Stimulated activated CD4-positive, alpha-beta T cell treated with anti-CD3 and anti-CD28 coated beads, Interleukin-1b, Interleukin-23, amount 100 ng/mL, for 48 hours (primary cell): ENCODE data around the gene SAMHD1.
"Not testable (repeated sequence)": the region's sequence is repeated elsewhere in the genome, so short reads cannot be mapped to it uniquely, and the experiment has no call there.

Source experiments
- DNase-seq: peaks from one replicate; pipeline ENCODE4 v3.0.0-alpha.2; 2020

The SAMHD1 gene

DNA sequence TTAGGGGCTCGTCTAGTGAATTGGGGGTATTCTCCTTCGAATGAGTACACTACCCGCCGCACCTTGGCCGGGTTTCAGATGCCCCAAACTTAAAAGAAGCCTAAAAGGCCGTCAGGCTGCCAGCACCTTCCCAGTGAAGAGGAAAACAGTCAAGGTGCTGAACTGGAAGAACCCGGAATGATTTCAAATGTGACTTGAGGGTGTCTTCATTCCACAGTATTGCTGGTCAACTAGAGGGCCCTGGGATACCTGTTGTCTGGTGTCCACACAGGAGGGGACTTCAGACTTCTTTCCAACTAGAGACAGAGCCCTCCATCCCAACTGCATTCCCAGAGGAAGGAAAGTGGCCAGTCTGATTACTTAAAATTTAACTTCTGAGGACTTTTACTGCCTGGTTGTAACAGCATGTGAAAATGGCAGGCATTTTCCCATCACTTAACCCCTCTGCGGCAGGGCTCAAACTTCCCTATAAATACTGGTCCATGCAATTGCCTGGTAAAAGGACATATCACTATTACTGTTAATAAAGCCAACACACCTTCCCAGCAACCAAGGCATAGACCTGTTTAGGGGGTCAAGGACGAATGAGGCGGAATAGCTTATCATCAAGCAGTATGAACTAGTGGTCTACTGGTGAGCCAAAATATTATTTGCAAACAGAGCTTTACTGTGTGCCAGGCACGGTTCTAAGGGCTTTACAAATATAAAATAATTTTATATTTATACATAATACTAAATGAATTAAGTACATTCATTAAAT lies 651 bp upstream of the SAMHD1 start:
- DNase-seq, result no peak

DNA sequence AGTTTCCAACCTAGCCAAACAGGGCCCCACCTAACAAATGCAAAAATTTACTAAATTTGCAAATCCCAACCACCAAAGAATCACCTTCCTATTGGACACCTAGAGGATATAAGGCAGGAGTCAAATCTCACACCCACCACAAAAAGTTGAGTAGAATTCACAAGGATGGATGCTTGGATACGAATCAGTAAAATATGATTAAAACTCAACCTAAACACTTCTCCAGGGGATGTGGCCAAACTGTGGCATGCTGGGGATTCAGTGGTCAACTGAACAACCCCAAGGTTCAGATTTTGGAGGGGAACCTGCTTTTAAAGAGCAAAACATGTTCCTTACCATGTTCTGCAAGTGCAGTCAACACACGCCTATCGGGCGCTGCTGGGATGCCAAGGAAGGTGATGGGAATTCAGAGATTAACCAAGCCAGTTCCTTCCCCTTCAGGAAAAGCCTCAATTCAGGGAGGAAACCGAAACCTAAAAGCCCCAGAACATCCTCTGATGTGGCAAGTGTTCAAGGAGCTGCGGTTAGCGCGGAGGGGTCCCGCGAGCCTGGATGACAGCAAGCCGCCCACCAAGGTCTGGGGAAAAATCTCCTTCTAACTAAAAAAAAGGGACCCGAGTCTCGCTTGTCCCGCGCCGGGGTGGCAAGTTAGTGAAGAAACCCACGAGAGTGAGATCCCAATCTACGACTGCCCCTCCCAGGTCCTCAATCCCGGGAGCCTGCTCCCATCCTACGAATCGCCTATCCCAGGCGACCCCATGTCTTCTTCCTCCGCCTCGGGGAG lies 902 bp downstream of the SAMHD1 start:
- no peak for DNase-seq

DNA sequence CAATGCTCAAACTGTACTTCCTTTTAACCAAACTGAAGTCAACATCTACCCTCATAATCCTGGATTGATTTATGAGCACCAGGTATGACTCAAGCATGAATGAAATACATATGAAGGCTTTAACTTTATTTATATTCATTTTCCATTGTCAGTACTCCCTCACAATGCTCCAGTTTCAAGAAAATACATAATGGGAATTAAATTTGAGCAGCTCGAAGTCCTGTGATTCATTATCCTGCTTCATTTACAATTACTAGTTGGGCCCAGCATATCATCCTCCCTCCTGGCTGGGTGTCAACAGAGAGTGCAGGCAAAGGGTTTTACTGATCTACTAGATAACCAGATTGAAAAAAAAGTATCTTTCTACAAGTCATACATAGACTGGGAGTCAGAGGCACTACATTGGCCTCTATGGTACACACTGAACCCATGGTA lies 10.1 kb downstream of the SAMHD1 start:
- no peak for DNase-seq

DNA sequence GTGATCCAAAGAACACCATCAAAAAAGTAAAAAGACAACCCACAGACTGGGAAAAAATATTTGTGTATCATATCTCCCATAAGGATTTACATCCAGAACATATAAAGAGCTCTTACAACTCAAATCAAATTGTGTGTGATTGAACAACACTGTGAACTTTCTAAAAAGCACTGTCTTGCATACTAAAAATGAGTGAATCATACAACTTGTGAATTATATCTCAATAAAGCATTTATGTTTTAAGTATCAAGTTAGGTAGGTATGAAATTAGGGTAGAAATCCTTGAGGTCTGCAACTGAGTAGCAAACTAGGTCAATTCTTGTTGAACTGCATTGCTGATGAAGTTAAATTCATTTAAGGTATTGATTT lies 14.1 kb downstream of the SAMHD1 start:
- no peak for DNase-seq

DNA sequence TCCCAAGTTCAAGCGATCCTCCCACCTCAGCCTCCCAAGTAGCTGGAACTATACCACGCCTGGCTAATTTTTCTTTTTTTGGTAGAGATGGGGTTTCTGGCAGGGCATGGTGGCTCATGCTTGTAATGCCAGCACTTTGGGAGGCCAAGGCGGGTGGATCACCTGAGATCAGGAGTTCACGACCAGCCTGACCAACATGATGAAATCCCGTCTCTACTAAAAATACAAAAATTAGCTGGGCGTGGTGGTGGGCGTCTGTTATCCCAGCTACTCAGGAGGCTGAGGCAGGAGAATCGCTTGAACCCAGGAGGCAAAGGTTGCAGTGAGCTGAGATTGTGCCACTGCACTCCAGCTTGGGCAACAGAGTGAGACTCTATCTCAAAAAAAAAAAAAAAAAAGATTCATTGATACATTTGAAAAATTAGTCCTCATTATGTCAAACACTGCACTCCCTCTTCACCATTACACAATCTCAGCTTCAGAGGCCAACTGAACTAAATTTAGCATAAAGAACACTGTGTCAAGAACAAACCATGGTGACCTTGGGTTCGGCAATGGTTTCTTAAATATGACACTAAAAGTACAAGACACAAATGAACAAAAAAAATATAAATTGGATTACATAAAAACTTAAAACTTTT lies 14.6 kb downstream of the SAMHD1 start:
- DNase-seq, result not testable (repeated sequence)

DNA sequence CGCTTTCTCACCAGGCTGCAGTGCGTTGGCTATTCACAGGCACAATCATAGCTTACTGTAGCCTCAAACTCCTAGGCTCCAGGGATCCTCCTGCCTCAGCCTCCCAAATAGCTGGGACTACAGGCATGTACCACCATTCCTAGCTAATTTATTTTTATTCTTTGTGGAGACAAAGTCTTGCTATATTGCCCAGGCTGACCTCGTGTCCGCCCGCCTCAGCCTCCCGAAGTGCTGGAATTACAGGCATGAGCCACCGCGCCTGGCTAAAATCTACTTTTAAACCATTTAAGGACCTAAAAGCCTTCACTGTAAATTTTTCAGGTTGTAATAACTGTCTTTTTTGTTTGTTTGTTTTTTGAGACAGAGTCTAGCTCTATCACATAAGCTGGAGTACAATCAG lies 15.2 kb downstream of the SAMHD1 start:
- DNase-seq, result no peak

DNA sequence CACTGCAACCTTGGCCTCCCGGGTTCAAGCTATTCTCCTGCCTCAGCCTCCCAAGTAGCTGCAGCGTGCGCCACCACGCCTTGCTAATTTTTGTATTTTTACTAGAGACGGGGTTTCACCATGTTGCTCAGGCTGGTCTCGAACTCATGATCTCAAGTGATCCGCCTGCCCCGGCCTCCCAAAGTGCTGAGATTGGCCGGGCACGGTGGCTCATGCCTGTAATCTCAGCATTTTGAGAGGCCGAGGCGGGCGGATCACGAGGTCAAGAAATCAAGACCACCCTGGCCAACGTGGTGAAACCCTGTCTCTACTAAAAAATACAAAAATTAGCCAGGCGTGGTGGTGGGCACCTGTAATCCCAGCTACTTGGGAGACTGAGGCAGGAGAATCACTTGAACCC lies 17.9 kb downstream of the SAMHD1 start:
- not testable (repeated sequence) for DNase-seq

DNA sequence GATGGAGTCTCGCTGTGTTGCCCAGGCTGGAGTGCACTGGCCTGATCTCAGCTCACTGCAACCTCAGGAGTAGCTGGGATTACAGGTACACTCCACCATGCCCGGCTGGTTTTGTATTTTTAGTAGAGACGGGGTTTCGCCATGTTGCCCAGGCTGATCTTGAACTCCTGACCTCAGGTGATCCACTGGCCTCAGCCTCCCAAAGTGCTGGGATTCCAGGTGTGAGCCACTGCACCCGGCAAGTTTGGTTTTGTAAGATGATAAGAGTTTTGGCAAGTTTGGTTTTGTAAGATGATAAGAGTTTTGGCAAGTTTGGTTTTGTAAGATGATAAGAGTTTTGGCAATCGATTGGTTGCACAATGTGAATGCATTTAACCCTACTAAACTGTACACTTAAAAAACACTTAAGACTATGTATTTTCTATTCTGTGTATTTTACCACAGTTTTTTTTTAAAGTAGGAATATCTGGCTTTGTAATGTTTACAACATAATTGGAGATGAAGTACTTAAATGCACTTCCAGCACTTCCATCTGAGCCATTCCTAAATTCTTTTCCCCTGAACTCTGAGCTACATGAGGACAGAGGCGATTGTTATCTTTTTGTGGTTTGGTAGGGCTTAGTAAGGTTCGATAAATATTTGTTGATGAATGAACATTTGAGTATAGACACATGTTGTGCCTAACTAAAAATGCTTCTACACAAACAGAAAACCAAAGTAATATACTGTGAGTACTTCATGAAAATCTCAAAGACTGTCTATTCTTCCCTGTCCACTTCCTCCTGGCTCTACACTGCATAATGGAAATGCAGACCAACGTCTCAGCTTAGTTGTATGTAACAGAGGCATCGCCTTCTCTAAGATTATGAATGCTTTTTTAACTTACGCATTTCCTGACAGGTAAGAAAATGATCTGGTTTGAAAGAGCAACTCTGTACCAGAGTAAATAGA lies 18.8 kb downstream of the SAMHD1 start:
- DNase-seq, result no peak

DNA sequence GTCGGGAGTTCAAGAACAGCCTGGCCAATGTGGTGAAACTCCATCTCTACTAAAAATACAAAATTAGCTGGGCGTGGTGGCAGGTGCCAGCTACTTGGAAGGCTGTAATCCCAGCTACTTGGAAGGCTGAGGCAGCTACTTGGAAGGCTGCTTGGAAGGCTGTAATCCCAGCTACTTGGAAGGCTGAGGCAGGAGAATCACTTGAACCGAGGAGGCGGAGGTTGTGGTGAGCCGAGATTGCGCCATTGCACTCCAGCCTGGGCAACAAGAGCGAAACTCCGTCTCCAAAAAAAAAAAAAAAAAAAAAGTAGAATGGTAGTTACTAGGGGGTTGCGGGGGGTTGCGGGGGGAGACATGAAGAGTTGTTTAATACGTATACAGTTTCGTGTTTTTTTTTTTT lies 19.4 kb downstream of the SAMHD1 start:
- DNase-seq, result not testable (repeated sequence)

DNA sequence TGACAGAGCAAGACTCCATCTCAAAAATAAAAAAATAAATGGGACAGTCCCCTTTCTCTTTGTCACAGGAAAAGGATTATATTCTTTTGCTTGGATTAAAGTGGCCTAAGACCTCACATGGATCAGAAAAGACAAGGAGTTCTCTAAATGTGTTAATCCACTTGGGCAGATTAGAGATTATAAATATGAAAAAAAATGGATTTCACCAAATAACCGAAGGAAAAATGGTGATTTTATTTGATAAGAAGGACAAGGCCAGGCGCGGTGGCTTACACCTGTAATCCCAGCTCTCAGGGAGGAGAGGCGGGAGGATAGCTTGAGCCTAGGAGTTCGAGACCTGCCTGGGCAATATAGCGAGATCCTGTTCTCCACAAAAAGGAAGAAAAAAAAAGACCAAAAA lies 21.8 kb downstream of the SAMHD1 start:
- no peak for DNase-seq

DNA sequence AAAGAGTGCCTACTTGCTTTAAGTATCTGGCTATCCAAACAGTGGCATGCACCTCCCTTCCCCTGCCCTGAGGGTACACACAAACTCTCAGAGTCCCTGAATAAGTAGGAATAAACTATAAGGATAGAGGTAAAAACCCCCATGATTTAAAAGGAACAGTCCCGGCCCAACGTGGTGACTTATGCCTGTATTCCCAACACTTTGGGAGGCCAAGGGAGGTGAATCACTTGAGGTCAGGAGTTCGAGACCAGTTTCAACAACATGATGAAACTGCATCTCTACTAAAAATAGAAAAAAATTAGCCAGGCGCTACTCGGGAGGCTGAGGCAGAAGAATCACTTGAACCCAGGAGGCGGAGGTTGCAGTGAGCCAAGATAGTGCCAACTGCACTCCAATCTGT lies 22.2 kb downstream of the SAMHD1 start:
- no peak for DNase-seq

DNA sequence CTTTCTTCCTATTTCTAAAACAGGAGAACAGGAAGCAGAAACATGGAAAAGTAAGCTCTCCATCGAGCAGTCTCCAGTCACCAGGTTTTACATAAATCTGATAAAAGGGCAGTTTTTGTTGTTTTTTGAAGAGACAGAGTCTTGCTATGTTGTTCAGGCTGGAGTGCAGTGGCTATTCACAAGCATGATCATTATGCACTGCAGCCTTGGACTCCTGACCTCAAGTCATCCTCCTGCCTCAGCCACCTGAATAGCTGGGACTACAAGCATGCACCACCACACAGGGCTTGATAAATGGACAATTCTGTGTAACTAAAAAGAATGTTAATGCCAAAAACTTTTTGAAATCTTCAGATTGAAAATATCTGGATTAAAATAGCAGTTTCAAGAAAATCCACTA lies 23.8 kb downstream of the SAMHD1 start:
- no peak for DNase-seq

DNA sequence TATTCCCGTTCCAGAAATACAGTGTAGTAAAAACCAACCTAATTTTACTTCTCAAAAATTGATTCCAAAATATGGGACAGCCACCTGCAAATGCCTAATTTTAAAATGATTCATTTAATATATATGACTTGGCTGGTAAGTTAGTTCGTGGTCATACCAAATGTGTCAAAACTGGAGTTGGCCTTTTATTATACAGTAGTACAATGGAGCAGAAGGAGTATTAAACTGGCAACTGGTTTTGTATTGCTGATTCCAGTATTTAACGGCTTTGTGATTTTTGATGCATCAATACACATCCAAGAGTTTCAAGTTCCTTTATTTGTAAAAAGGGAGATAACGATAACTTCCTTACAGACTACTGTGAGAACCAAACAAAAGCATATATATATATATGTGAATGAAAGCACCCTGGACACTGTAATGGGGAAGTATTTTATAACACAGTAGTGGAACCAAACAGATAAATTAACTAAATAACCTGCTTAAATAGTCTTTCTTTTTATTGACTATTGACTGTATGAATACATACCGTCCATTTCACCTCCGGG lies 24.8 kb downstream of the SAMHD1 start:
- DNase-seq, result no peak

DNA sequence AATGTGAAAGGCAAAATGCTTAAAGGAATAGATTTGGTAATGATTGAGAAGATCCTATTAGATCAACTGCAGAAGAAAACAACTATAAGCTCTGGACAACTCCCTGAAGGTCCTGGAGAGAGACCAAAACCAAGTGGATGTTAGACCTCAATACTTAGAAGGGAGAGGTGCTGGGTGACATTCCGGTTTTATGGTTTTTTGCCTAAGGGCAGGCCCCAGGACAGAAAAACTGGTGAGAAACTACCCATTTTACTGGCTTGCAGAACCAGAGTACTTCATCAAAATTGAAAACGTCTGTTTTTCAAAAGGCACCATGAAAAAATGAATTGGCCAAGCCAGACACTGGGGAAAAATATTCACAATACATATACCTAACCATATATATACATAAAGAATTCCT lies 26.3 kb downstream of the SAMHD1 start:
- DNase-seq, result no peak

DNA sequence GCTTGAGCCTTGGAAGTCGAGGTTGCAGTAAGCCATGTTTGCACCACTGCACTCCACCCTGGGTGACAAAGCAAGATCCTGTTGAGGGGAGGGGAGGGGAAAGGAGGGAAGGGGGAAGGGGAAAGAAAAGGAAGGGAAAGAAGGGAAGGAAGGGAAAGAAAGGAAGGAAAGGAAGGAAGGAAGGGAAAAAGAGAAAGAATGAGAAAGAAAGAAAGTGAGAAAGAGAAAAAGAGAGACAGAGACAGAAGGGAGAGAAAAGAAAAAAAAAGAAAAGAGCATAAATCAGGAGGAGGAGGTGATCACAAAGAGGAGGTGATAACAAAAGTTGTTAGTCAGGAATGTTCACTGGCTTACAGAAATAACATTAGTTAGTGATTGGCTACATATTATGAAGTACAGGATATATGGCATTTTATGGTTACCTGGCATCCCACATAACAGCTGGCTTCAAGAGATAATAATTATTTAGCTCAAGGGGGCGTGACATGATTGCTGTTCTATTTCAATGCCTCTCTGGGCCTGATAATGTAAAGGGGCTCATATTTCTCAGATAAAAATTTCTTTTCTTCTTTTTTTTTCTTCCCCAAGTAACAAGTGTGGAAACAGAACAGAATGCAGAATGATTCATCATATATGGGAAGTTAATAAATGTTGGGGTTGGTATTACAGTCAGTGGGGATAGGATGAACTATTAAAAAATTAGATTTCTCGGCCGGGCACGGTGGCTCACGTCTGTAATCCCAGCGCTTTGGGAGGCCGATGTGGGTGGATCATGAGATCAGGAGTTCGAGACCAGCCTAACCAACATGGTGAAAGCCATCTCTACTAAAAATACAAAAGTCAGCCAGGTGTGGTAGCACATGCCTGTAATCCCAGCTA lies 27.1 kb downstream of the SAMHD1 start:
- no peak for DNase-seq

DNA sequence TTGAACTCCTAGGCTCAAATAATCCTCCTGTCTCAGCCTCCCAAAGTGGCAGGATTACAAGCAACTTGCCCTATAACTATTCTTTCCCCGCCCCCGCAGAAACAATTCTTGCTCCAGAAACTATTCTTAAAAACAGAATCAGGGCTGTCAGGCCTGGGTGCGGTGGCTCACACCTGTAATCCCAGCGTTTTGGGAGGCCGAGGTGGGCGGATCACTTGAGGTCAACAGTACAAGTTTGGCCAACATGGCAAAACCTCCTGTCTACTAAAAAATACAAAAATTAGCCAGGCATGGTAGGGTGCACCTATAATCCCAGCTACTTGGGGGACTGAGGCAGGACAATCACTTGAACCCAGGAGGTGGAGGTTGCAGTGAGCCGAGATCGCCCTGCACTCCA lies 31.2 kb downstream of the SAMHD1 start:
- no peak for DNase-seq

DNA sequence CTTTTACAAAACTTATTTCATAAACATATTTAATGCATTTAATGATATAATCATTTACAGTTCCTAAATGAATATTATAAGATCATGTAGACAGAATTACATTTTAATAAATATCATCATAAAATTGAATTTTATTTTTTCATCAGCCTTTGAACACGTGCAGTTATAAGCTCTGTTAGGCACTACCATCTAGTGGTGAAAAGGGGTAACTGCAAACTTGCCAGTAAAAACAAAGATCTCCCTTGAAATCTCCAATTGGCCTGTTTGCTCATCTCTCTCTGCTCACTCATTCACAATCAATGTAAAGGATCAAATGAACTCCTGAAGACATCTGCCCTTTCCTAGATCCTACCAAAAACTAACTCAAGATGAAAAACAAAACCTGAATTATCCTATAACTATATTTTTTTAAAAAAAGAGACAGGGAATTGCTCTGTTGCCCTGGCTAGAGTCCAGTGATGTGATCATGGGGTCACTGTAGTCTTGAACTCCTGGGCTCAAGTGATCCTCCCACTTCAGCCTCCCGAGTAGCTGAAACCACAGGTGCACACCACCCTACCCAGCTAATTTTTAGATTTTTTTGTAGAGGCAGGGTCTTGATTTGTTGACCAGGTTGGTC lies 31.7 kb downstream of the SAMHD1 start:
- no peak for DNase-seq

DNA sequence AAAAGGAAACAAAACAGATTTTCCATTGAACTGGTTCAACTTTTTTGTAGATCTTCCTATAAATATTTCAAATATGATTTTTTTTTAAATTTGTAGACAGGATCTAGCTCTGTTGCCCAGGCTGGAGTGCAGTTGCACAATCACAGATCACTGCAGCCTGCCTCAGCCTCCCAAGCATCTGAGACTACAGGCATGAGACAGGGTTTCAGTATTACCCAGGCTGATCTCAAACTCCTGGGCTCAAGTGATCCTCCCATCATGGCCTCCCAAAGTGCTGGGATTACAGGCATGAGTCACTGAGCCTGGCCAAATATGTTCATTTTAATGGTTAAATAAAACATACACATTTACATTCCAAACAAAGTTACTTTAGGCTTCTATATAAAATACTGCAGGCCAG lies 33.6 kb downstream of the SAMHD1 start:
- DNase-seq, result peak; percentile 18

DNA sequence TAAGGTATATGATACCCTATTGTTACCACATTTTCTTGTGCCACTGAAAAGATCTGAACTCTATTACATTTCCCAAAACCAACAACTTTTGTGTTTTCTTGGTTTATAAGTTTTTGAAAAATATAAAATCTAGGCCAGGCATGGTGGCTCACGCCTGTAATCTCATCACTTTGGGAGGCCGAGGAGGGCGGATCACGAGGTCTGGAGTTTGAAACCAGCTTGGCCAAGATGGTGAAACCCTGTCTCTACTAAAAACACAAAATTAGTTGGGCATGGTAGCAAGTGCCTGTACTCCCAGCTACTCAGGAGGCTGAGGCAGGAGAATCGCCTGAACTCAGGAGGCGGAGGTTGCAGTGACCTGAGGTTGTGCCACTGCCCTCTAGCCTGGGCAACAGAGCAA lies 34.3 kb downstream of the SAMHD1 start:
- no peak for DNase-seq

DNA sequence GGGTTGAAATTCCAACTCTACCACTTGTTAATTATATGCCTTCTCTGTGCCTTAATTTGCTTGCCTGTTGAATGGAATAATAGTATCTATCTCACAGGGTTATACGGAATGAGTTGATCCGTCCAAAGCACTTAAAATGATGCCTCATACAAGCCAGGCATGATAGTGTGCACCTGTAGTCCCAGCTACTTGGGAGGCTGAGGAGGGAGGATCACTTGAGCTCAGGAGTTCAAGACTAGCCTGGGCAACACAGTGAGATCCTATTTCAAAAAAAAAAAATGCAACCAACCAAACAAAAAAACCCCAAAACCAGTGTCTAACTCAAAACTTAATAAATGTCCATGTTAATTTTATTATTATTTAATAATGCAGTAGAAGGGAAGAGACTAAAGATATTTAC lies 35.3 kb downstream of the SAMHD1 start:
- no peak for DNase-seq

DNA sequence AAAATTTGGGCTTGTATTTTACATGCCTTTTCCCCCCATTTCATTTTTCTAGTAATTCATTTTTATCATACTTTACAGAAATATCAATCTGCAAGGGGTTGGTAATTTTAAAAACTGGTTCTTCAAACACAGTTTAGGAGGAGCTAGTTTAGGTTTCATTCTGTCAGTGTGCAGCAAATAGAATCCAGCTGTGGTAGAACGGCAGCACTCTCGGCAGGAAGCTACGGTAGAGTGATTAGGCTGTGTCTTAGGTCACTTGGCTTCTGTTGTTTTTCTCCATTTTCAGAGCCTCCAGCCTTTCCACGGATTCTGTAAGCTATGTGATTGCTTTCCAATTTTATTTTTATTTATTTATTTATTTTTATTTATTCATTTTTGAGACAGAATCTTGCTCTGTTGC lies 42.9 kb downstream of the SAMHD1 start:
- no peak for DNase-seq
